K562 (cell line): Measurements from ENCODE around the gene GMPR. TPM values are rescaled to one million over a fixed set of nuclear protein-coding genes. Genes with fewer than 3 reads are reported as not detected.

Experiments used
- ARNT ChIP-seq, 2 experiments: fragments of 450-650 bp; IDR thresholded peaks; 2 replicates each; pipeline ENCODE4 v1.6.1; 2016; ENCODE audit warnings: mild to moderate bottlenecking in 1 of 2
- CAMTA2 ChIP-seq: fragments of 250-450 bp; sonication (Bioruptor Pico); conservative IDR thresholded peaks from 2 replicates; pipeline ENCODE4 v1.5.1; 2022
- CTCFL ChIP-seq: IDR thresholded peaks from 2 replicates; pipeline ENCODE4 v1.6.1; 2011; ENCODE audit warnings: borderline replicate concordance, low read depth, mild to moderate bottlenecking, moderate library complexity, low read length; ENCODE audit not compliant: insufficient read depth, poor library complexity, severe bottlenecking
- E2F3 ChIP-seq: fragments of 250-450 bp; sonication (Bioruptor Pico); IDR thresholded peaks from 2 replicates; pipeline ENCODE4 v1.4.0; 2020; ENCODE audit warnings: mild to moderate bottlenecking
- E2F4 ChIP-seq: sonication (generic); formaldehyde crosslinking; IDR thresholded peaks from 2 replicates; pipeline ENCODE4 v1.8.0; 2022; ENCODE audit warnings: mild to moderate bottlenecking, low read depth, missing genetic modification reagents
- LCOR ChIP-seq: sonication (generic); formaldehyde crosslinking; IDR thresholded peaks from 2 replicates; pipeline ENCODE4 v1.8.0; 2022; ENCODE audit warnings: mild to moderate bottlenecking, missing genetic modification reagents
- MCM5 ChIP-seq: fragments of 450-650 bp; IDR thresholded peaks from 2 replicates; pipeline ENCODE4 v1.6.1; 2016; ENCODE audit warnings: low read depth
- MCM7 ChIP-seq, 2 experiments: fragments of 450-650 bp; IDR thresholded peaks; 2 replicates each; pipeline ENCODE4 v1.6.1; 2016 to 2018
- NEUROD1 ChIP-seq: fragments of 150-350 bp; IDR thresholded peaks from 2 replicates; pipeline ENCODE4 v1.6.1; 2014; ENCODE audit warnings: borderline replicate concordance, low read length, low read depth; ENCODE audit not compliant: partially characterized antibody
- NFIC ChIP-seq: fragments of 450-650 bp; IDR thresholded peaks from 2 replicates; pipeline ENCODE4 v1.6.1; 2017; ENCODE audit warnings: mild to moderate bottlenecking, inconsistent platforms
- NFXL1 ChIP-seq: fragments of 450-650 bp; formaldehyde crosslinking; IDR thresholded peaks from 2 replicates; pipeline ENCODE4 v1.4.0; 2021; ENCODE audit warnings: mild to moderate bottlenecking
- POLR2A ChIP-seq: fragments of 450-650 bp; conservative IDR thresholded peaks from 2 replicates; pipeline ENCODE4 v1.6.1; 2016
- RBM22 ChIP-seq: fragments of 200-400 bp; formaldehyde crosslinking; IDR thresholded peaks from 2 replicates; pipeline ENCODE4 v1.6.1; 2018; ENCODE audit warnings: low read length, low read depth; ENCODE audit not compliant: poor library complexity, severe bottlenecking
- RERE ChIP-seq: sonication (generic); formaldehyde crosslinking; IDR thresholded peaks from 2 replicates; pipeline ENCODE4 v1.8.0; 2023; ENCODE audit warnings: missing genetic modification reagents, mild to moderate bottlenecking, borderline replicate concordance
- TAL1 ChIP-seq: fragments of 450-650 bp; IDR thresholded peaks from 2 replicates; pipeline ENCODE4 v1.6.1; 2016; ENCODE audit warnings: mild to moderate bottlenecking
- TCF7 ChIP-seq: sonication (generic); IDR thresholded peaks from 2 replicates; pipeline ENCODE4 v1.6.1; 2016; ENCODE audit warnings: antibody characterized with exemption, borderline replicate concordance
- TEAD1 ChIP-seq, 2 experiments: fragments of 450-650 bp in 1 of 2; sonication (generic) in 1 of 2; formaldehyde crosslinking; IDR thresholded peaks; 2 replicates each; pipeline versions ENCODE4 v1.4.0 to v1.8.0; 2020 to 2022; ENCODE audit warnings: mild to moderate bottlenecking in 2 of 2, missing genetic modification reagents in 1 of 2
- ZFP36 ChIP-seq: fragments of 150-350 bp; IDR thresholded peaks from 2 replicates; pipeline ENCODE4 v1.6.1; 2018; ENCODE audit warnings: low read length, low read depth; ENCODE audit not compliant: partially characterized antibody
- ZNF217 ChIP-seq: sonication (generic); formaldehyde crosslinking; IDR thresholded peaks from 2 replicates; pipeline ENCODE4 v1.8.0; 2022; ENCODE audit warnings: mild to moderate bottlenecking, missing genetic modification reagents
- ZNF263 ChIP-seq: sonication (generic); formaldehyde crosslinking; IDR thresholded peaks from 2 replicates; pipeline ENCODE4 v1.8.0; 2022; ENCODE audit warnings: mild to moderate bottlenecking, missing genetic modification reagents, borderline replicate concordance
- ZNF436 ChIP-seq: fragments of 250-450, 450-650 bp; sonication (Bioruptor Pico); formaldehyde crosslinking; IDR thresholded peaks from 2 replicates; pipeline ENCODE4 v1.7.0; 2020; ENCODE audit warnings: mild to moderate bottlenecking
- polyA plus RNA-seq, 8 experiments: library from polyadenylated mRNA; depleted of rRNA in 4 of 8; stranded (reverse) in 5 of 8; unstranded in 3 of 8; fragments of >200 nt; fragmentation: Nextera tagmentation in 2 of 8; fragmentation: Illumina TruSeq in 1 of 8; extraction: Ambion mirVana in 2 of 8; extraction: Trizol in 1 of 8; gene quantifications; 2 replicates each; pipeline versions ENCODE4 v1.2.1 to v1.2.3, GENCODE V29; 2011 to 2014; ENCODE audit warnings: inconsistent platforms in 1 of 8, missing spikeins in 1 of 8
- total RNA-seq, 7 experiments: library from RNA; depleted of rRNA in 6 of 7; stranded (reverse); fragments of >200 nt in 6 of 7; fragmentation: Illumina TruSeq in 2 of 7; extraction: Trizol in 2 of 7; gene quantifications; 2 replicates each; pipeline versions ENCODE4 v1.2.1 to v1.2.3, GENCODE V29; 2011 to 2021; ENCODE audit warnings: low replicate concordance in 1 of 7

The GMPR gene
- total and polyA plus RNA-seq, 9 of the 15 experiments (the other 6 are each of a cell fraction or from before 2014, with no cell fraction given) = 34.6 to 83.7 (median 49.8) TPM

GRCh38 chr6:16270178-16270794 is 31.9 kb downstream of the GMPR start (continued):
- TF ChIP-seq RERE (CRISPR knock-in tag) = no peak
- no peak for TF ChIP-seq E2F4 (CRISPR knock-in tag)
- 0 out of 2 replicates have a peak, but pooled peaks have one; percentile 42 for TF ChIP-seq E2F3 (CRISPR knock-in tag)
- TF ChIP-seq NFIC = peak; percentile 93
- TF ChIP-seq ZFP36 = no peak
- peak; percentile 79 for TF ChIP-seq NEUROD1
- no peak for TF ChIP-seq ZNF436 (CRISPR knock-in tag)
- no peak; the same call in 1 of the 2 replicates for TF ChIP-seq TCF7
- TF ChIP-seq CTCFL = no peak
- peak in 1 of 2 experiments; percentile 51; a peak in 1 of 4 replicates for TF ChIP-seq TEAD1 (CRISPR knock-in tag; IDR thresholded peaks at IDR 0.05)
- TF ChIP-seq NFXL1 = no peak
- no peak for TF ChIP-seq MCM5
- no peak for TF ChIP-seq RBM22
- peak; percentile 97 for TF ChIP-seq TAL1
- peak; percentile 76 to 92; a peak in 2 of 4 replicates for TF ChIP-seq ARNT (IDR thresholded peaks at IDR 0.05)
- TF ChIP-seq MCM7 (IDR thresholded peaks at IDR 0.05) = 0 out of 4 replicates have a peak, but pooled peaks of 1 of the 2 experiments have one; percentile 44
- peak; percentile 0; the same call in 1 of the 2 replicates for TF ChIP-seq POLR2A
- peak; percentile 81; the same call in 1 of the 2 replicates for TF ChIP-seq LCOR (CRISPR knock-in tag)
- TF ChIP-seq ZNF217 (CRISPR knock-in tag) = no peak; the same call in 1 of the 2 replicates
- TF ChIP-seq ZNF263 = peak; percentile 18; the same call in 1 of the 2 replicates
- peak; percentile 63; the same call in 1 of the 2 replicates for TF ChIP-seq CAMTA2 (CRISPR knock-in tag)
